ENCODE data around the gene PAK5.

DNA sequence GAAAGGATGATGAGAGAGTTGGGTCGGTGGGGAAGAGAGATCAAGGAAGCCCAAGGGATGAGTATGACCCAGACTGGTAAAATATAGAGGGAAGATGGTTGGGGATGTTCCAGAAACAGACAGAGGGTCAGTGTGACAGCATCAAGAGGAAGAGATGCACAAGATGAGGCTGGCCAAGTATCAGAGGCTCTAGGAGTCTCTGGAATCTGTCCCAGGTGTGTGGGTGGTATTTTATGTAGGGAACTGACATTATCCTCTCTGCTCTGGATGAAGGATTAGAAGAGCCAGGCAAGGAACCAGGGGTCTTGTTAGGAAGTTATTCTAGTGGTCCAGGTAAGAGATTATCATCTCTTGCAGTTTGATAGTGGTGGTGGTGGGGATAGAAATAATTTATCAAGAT lies 3.6 kb downstream of the PAK5 start:
- TF ChIP-seq SIN3A (IDR thresholded peaks at IDR 0.05; ENCODE audit: borderline replicate concordance, insufficient read depth, low read length) (no peak), POLR2AphosphoS5 (IDR thresholded peaks at IDR 0.05; ENCODE audit: low read depth, low read length) (no peak), TAF1 (IDR thresholded peaks at IDR 0.05; ENCODE audit: borderline replicate concordance, insufficient read depth, low read length) (no peak), FOXP2 (optimal IDR thresholded peaks at IDR 0.05; ENCODE audit: borderline replicate concordance, extremely low read depth, extremely low read length, insufficient read depth) (no peak)
- TF ChIP-seq, protein P1, sequence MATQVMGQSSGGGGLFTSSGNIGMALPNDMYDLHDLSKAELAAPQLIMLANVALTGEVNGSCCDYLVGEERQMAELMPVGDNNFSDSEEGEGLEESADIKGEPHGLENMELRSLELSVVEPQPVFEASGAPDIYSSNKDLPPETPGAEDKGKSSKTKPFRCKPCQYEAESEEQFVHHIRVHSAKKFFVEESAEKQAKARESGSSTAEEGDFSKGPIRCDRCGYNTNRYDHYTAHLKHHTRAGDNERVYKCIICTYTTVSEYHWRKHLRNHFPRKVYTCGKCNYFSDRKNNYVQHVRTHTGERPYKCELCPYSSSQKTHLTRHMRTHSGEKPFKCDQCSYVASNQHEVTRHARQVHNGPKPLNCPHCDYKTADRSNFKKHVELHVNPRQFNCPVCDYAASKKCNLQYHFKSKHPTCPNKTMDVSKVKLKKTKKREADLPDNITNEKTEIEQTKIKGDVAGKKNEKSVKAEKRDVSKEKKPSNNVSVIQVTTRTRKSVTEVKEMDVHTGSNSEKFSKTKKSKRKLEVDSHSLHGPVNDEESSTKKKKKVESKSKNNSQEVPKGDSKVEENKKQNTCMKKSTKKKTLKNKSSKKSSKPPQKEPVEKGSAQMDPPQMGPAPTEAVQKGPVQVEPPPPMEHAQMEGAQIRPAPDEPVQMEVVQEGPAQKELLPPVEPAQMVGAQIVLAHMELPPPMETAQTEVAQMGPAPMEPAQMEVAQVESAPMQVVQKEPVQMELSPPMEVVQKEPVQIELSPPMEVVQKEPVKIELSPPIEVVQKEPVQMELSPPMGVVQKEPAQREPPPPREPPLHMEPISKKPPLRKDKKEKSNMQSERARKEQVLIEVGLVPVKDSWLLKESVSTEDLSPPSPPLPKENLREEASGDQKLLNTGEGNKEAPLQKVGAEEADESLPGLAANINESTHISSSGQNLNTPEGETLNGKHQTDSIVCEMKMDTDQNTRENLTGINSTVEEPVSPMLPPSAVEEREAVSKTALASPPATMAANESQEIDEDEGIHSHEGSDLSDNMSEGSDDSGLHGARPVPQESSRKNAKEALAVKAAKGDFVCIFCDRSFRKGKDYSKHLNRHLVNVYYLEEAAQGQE (IDR thresholded peaks at IDR 0.05; ENCODE audit: insufficient read depth in 1 of 2, low read depth in 2 of 2, low read length in 2 of 2), result no peak

Data from PFSK-1 (cell line).